Ascending aorta (tissue), 2 donors: ENCODE measurements around the gene LRRC8B. TPM values are rescaled to one million over a fixed set of nuclear protein-coding genes. Genes with fewer than 3 reads are reported as not detected.

Experiments used
- DNase-seq, 2 donors: peaks; one replicate each; pipeline ENCODE4 v3.0.0-alpha.2; 2019; ENCODE audit warnings: low spot score in 2 of 2
- H3K27ac ChIP-seq, 2 donors: fragments of 200-600 bp; sonication (generic); one replicate each; pipeline ENCODE4 v1.5.1; 2016 to 2017; ENCODE audit warnings: mild to moderate bottlenecking in 1 of 2
- H3K27me3 ChIP-seq: fragments of 200-600 bp; sonication (generic); one replicate; pipeline ENCODE4 v1.5.1; 2017
- H3K36me3 ChIP-seq, 2 donors: fragments of 200-600 bp; sonication (generic); one replicate each; pipeline ENCODE4 v1.5.1; 2016
- H3K4me1 ChIP-seq, 2 donors: fragments of 200-600 bp; sonication (generic); one replicate each; pipeline ENCODE4 v1.5.1; 2016 to 2017; ENCODE audit warnings: mild to moderate bottlenecking in 1 of 2
- H3K4me3 ChIP-seq, 2 donors: fragments of 200-600 bp; sonication (generic); one replicate each; pipeline ENCODE4 v1.5.1; 2016 to 2017; ENCODE audit warnings: mild to moderate bottlenecking in 1 of 2
- H3K9me3 ChIP-seq, 2 donors: fragments of 200-600 bp; sonication (generic); one replicate each; pipeline ENCODE4 v1.5.1; 2016
- intact Hi-C: fragments of 100-400 bp; cut with DNase I; formaldehyde crosslinking; loops from one replicate; pipeline ENCODE4 v1.15.1; 2023
- total RNA-seq: library from RNA; depleted of rRNA; stranded (reverse); fragments of >200 nt; gene quantifications from one replicate; pipeline ENCODE4 v1.1.0, GENCODE V29; 2016
- TF ChIP-seq, protein P1 (sequence below), 3 experiments: fragments of 200-600 bp in 2 of 3; fragments of 450-650 bp in 1 of 3; sonication (generic) in 2 of 3; IDR thresholded peaks; one replicate each; pipeline ENCODE4 v1.5.1; 2016 to 2019; ENCODE audit warnings: antibody characterized with exemption in 3 of 3, mild to moderate bottlenecking in 1 of 3, moderate library complexity in 1 of 3

LRRC8B gene
- total RNA-seq, 1 donor from 2014 or later, result 4.2 TPM

DNA sequence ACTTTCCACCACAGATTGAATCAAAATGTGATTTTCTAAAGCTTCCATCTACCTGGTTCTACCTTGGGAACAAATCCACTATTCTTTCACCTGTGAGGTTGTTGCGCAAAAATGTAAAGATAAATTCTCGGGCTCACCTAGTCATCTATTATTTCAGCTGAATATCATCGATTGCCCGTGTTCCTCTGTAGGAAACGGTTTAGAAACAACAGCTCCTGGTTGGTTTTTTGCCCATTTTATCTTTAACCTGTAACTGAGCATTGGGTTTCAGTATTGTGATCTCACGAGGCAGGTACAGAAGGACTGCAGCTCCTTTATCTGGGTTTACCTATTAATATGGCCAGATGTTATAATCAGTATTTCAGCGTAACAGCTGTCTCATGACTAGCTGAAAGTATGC, 55.4 kb downstream of the LRRC8B start:
- Histone ChIP-seq H3K27ac (no peak overlapping the region), H3K4me3 (no peak overlapping the region), H3K4me1 (no peaks in the 10 kb centered on the region), H3K9me3 (no peaks in the 10 kb centered on the region), H3K36me3 (peaks cover 0 to 8% of the 10 kb centered on the region in 2 donors), H3K27me3 (no peaks in the 10 kb centered on the region)
- DNase-seq, result no peak
- TF ChIP-seq, protein P1, sequence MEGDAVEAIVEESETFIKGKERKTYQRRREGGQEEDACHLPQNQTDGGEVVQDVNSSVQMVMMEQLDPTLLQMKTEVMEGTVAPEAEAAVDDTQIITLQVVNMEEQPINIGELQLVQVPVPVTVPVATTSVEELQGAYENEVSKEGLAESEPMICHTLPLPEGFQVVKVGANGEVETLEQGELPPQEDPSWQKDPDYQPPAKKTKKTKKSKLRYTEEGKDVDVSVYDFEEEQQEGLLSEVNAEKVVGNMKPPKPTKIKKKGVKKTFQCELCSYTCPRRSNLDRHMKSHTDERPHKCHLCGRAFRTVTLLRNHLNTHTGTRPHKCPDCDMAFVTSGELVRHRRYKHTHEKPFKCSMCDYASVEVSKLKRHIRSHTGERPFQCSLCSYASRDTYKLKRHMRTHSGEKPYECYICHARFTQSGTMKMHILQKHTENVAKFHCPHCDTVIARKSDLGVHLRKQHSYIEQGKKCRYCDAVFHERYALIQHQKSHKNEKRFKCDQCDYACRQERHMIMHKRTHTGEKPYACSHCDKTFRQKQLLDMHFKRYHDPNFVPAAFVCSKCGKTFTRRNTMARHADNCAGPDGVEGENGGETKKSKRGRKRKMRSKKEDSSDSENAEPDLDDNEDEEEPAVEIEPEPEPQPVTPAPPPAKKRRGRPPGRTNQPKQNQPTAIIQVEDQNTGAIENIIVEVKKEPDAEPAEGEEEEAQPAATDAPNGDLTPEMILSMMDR (IDR thresholded peaks at IDR 0.05), result no peak
- intact Hi-C loops, result no loop called here

DNA sequence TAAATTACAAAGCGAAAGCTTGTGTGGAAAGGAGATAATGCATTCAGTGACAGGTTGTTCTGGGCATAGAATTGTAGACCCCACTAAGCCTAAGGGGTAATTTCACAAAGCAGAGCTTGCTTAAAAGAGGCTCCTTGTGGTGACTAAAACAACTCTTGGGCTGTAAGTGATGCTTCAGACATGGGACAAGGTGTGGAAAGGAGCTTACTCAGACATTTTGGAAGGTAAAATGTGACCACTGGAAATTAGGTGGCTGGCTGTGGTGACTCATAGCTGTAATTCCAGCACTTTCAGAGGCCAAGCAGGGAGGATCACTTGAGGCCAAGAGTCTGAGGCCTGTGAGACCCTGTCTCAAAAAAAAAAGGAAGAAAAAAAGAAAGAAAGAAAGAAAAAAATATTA, 57.2 kb downstream of the LRRC8B start:
- DNase-seq, result no peak
- Histone ChIP-seq H3K4me1 (no peaks in the 10 kb centered on the region), H3K36me3 (peaks cover 0 to 8% of the 10 kb centered on the region in 2 donors), H3K9me3 (no peaks in the 10 kb centered on the region), H3K27ac (no peak overlapping the region), H3K4me3 (no peak overlapping the region), H3K27me3 (no peaks in the 10 kb centered on the region)
- TF ChIP-seq, protein P1 (IDR thresholded peaks at IDR 0.05), result no peak
- intact Hi-C loops, result no loop called here

DNA sequence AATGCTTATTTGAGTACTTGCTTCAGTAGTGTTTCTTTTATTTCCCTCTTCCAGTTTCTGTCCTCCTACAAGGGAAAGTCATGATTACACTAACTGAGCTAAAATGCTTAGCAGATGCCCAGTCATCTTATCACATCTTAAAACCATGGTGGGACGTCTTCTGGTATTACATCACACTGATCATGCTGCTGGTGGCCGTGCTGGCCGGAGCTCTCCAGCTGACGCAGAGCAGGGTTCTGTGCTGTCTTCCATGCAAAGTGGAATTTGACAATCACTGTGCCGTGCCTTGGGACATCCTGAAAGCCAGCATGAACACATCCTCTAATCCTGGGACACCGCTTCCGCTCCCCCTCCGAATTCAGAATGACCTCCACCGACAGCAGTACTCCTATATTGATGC, 57.9 kb downstream of the LRRC8B start:
- Histone ChIP-seq H3K9me3 (no peaks in the 10 kb centered on the region), H3K27ac (no peak overlapping the region), H3K36me3 (peaks cover 0 to 8% of the 10 kb centered on the region in 2 donors), H3K4me1 (no peaks in the 10 kb centered on the region), H3K27me3 (no peaks in the 10 kb centered on the region), H3K4me3 (no peak overlapping the region)
- TF ChIP-seq, protein P1 (IDR thresholded peaks at IDR 0.05), result no peak
- intact Hi-C loops, result no loop called here
- DNase-seq, result no peak

DNA sequence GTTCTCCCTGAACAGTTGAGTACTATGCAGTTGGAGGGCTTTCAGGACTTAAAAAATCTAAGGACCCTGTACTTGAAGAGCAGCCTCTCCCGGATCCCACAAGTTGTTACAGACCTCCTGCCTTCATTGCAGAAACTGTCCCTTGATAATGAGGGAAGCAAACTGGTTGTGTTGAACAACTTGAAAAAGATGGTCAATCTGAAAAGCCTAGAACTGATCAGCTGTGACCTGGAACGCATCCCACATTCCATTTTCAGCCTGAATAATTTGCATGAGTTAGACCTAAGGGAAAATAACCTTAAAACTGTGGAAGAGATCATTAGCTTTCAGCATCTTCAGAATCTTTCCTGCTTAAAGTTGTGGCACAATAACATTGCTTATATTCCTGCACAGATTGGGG, 59.6 kb downstream of the LRRC8B start:
- DNase-seq, result no peak
- no peaks in the 10 kb centered on the region for H3K27me3 ChIP-seq
- intact Hi-C loops, result no loop called here
- TF ChIP-seq, protein P1 (IDR thresholded peaks at IDR 0.05), result no peak
- no peaks in the 10 kb centered on the region for H3K9me3 ChIP-seq
- H3K36me3 ChIP-seq, result peaks cover 0 to 8% of the 10 kb centered on the region in 2 donors
- no peaks in the 10 kb centered on the region for H3K4me1 ChIP-seq
- no peak overlapping the region for H3K4me3 ChIP-seq
- no peak overlapping the region for H3K27ac ChIP-seq

DNA sequence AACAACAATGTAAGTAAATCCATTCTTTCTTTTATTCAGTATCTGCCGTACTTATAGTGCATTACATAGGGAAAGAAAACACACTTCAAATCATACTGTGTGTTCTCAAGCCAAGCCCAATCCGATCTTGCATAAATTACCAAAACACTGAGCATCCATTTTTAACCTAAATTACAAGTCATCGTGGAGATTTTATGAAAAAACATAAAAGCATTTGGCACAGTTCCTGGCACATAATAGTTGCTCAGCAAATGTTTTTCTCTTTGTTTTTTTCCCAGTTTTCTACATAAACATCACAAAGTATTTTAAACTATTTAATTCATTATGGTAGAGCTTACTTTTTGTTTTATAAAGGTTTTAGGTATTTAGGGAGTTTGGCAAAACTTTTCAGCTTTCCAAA, 60.2 kb downstream of the LRRC8B start:
- DNase-seq, result no peak
- Histone ChIP-seq H3K36me3 (peaks cover 0 to 8% of the 10 kb centered on the region in 2 donors), H3K4me1 (no peaks in the 10 kb centered on the region), H3K4me3 (no peak overlapping the region), H3K27me3 (no peaks in the 10 kb centered on the region), H3K9me3 (no peaks in the 10 kb centered on the region), H3K27ac (no peak overlapping the region)
- intact Hi-C loops, result no loop called here
- TF ChIP-seq, protein P1 (IDR thresholded peaks at IDR 0.05), result no peak

DNA sequence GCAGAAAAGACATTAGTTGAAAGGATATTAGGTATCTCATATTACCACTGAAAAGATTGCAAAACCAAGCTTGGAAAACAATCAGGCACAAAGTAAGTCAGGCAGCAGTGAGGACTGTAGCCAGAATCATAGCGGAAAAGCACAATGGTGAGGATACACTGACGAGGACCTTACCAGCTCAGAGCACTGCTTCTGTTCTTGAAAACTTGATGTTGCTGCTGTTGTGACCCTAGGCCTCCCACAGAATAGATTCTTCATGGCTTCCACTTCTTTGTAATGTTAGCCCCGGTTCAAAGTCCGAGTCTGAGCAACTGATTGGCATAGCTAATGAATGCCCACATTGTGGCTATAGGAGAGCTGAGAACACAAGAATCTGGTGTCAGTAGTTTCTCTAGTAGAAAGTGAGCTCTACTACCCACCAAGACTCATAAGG, 63.1 kb downstream of the LRRC8B start:
- no peak overlapping the region for H3K27ac ChIP-seq
- intact Hi-C loops, result no loop called here

More for the DNA sequence above, 63.1 kb downstream of the LRRC8B start:
- no peaks in the 10 kb centered on the region for H3K27me3 ChIP-seq
- TF ChIP-seq, protein P1 (IDR thresholded peaks at IDR 0.05), result no peak
- no peaks in the 10 kb centered on the region for H3K4me1 ChIP-seq
- H3K4me3 ChIP-seq, result no peak overlapping the region
- H3K36me3 ChIP-seq, result peaks cover 0 to 4% of the 10 kb centered on the region in 2 donors
- no peak for DNase-seq
- H3K9me3 ChIP-seq, result no peaks in the 10 kb centered on the region
